T-helper 22 cell (primary cell): ENCODE measurements around the gene FMO3.

Experiments used
- DNase-seq: peaks from one replicate; pipeline ENCODE4 v3.0.0-alpha.2; 2020; ENCODE audit warnings: low read depth

The FMO3 gene

DNA sequence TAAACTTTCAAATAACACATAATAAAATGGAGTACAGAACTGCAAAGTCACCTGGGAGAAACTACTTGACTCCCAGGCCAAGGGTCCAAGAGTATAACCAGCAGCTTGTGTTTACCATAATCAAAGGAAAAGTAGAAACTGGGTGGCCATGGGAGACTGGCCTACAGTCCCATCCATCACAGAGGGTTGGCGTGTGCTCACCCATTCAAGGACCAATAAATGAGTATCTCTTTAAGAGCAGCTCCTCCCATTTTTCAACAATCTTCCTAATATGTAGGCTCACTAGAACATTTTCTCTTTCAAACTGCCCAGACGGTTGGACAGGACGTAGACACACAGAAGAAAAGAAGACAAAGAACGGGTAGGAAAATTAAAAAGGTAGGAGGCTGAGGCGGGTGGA is at the start of gene FMO3:
Gene FMO3 (plus strand): TSS at position 302 of the 400 bp plus-strand sequence. CDS start 1,754 bp downstream, outside the sequence.
- no peak for DNase-seq

DNA sequence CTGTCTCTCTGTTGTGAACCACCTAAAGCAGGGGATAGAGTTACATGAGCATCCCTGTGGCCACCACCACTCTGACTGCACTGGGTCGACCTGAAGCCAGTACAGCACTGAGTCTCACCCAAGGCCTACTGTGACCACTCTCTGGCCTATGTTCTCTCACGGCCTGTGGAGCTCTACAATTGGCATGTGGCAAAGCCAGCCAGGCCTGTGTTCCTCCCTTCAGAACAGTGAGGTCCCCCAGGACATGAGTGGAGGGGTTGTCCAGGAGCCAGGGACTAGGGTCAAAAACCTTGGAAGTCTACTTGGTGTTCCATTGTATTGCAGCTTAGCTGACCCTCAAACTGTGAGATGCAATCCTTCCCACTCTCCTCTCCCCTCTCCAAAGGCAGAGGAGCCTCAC is 42.7 kb upstream of the FMO3 start:
- no peak for DNase-seq

DNA sequence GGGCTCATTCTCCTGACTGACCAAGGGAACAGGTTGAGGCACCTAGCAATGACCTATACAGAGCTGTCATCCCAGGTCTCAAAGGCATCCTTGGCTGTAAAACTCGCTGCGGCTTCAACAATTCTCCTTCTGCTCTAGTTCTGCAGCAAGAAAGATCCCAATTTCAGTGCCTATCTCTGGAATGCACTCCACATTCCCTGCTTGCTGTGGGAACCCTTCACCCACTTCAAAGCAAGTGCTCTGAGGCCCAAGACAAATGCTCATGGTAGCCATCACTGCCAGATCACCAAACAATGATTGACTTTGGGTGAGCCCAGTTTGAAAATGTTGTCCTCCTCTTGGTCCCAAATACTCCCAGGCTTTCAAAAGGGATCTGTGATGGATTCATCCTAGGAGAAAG is 37.7 kb upstream of the FMO3 start:
- no peak for DNase-seq

DNA sequence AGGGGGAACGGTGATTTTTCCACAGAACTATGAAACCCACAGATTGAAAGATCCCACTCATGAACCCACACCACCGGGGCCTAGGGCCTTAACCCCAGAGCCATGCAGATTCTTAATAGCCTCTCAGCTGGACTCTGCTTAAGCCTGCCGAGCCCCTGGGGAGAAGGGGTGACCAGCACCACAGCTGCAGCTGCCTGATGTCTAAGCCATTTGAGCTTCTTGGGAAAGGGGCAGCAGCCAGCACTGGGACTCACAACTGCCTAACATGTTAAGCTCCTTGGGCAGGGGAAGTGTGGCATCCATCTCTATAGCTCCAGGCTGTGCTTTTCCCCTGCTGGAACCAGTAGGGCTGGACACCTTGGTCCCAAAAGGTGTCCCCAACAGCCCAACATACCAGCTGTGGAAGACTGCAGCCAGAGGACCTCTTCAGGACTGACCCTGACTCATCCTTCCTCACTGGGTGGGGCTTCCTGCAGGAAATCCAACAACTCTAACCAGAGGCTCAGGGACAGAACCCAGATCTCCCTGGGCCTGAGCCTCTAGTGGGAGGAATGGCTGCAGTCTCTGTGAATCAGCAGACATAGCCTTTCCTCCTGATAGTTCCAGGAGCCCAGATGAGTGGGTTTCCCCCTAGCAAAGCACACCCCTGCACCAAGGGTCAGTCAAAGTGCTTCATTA is 34.6 kb upstream of the FMO3 start:
- DNase-seq, result no peak

DNA sequence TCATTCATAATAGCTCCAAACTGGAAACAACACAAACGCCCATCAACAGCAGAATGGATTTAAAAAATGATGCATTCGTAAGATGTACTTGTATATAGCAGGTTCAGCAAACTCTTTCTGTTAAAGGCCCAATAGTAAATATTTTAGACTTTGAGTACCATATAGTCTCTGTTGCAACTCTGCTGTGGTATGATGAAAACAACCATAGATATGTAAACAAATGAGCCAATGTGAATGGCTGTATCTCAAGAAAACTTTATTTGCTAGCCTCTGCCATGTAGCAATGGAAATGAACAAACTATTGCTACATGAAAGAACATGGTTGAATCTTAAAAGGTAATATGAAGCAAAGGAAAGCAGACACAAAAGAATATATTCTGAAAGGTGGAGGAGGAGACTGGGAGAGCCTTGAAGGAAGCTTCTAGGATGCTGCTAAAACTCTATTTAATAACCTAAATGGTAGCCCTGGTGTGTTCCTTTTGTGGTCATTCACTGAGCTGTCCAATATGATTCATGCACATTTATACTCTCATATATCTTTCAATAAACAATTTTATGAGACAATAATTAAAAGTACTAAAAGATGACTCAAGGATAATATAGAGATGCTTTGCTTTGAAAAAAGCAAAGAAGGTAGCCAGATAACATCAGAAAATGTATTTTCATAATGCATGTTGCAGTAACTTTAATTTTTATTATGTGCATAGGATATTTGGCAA is 29.1 kb upstream of the FMO3 start:
- DNase-seq, result no peak

DNA sequence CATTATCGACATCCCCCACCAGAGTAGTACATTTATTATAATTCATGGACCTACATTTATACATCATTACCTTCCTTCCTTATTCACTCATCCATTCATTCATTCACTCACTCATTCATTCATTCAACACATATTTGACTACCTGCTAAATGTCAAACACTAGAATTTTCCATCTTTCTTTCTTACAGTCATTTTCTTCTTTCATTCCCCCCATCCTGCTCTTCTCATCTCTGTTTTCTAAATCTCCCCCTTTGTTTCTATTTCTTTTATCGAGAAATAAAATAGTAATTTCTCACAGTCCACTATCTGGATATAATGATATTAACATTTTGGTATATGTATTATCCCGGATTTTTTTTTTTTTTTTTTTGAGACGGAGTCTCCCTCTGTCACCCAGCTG is 27.8 kb upstream of the FMO3 start:
- no peak for DNase-seq

DNA sequence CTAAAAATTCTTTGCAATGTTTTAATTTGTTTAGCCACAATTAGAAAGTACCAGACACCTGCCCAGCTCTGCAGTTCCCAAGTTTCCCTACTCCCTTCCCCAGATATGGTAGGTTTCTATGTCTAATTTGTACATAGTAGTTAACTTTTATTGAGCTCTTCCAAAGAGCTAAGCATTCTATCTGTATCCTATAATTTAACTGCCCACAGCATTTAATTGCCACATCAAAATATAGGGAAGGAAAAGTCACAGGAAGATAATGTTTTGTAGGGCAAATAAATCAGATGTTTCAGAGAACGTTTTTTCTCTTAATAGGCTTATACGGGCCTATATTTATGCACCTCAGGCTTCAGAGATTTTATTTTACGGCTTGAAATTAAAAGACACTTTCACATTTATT is 15.7 kb upstream of the FMO3 start:
- DNase-seq, result no peak

DNA sequence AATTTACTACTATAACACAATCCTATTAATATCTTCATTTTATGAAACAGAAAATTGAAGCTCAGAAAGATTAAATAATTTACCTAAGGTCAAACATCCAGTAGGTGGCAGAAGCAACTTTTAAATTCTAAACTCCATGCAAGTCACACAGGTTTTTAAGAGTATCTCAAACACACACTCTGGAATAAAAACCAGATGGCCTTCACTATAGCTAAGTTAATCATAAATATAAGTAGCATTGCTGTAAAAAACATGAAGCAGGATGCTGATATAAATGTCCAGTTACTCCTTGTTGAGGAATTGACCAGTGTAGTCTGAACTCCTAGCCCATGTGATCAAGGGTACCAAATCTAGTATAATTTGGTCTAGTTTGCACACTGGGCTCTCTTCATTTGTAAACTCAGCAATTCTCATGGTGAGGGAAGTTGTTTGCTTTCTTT is 9.4 kb upstream of the FMO3 start:
- DNase-seq, result no peak

DNA sequence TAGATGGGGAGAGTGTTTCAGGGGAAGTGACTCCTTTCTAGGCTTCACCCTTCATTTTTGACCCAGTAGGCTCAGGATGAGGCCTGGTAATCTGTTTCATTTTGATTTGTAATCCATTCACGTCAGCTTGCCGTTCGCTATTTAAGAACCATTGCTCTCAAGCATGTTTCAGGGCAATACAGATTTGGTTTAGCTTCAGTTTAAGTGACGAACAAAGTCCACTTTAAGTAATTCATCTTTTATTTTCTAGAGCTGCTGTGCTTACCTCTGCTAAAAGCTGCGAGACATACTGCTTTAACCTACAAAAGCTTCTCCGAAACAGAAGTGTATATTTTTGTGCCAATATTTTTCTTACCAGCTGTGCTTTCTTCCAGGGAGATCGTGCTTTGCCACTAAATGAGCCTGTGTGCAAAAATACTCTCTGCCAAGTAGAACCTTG is 8.9 kb upstream of the FMO3 start:
- no peak for DNase-seq

DNA sequence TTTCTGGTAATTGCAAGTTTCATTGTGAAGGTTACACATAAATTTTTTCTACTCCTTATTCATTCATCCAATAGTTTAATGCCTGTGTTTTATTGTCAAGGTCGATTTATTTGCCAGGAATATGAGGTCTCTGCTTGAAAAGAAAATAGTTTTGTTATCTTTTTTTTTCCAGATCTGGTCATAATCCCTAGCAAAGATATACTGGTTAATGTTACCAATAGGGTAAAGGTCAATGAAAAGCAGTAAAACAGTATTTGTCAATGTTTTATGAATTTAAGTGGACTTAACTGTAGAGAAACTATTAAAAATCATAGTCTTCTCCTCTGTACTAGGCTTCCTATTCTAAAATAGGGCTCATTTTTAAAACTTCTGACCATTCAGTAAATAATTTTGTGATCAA is 8.1 kb upstream of the FMO3 start:
- DNase-seq, result no peak

DNA sequence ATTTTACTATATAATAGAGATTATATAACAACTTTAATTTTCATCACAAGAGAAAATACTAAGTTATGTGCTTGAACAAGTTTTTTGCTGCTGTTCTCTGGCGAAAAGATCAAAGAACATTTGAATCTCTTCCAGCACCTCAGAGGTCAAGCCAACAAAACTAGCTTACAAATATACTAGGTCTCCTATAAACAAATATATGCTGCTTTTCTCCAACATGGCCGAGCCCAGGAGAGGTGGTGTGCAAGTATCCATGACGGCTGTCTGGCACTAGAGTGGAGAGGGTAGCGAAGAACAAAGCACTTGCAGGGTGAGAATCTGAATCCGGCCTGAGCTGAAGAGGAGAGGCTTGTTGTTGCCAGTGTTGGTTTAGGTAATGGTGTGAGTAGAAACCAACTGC is 7.5 kb upstream of the FMO3 start:
- no peak for DNase-seq

DNA sequence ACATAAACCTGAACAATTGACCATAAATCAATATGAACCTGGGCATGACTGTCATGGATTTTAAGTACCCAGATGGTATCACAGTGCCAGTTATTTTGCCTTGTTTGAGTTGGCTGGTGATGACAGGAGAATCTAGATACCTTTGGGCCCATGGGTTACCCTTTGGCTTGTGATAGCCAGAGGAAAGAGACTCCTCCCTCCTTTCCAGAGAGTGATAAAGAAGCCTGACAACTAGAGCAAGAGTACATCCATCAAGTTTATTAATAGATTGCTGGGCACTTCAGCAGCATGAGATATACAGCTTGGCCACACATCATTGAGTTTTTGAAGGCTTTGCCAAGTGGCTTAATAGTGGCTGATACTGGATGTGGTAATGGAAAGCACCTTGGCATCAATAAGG is 6.6 kb upstream of the FMO3 start:
- no peak for DNase-seq

DNA sequence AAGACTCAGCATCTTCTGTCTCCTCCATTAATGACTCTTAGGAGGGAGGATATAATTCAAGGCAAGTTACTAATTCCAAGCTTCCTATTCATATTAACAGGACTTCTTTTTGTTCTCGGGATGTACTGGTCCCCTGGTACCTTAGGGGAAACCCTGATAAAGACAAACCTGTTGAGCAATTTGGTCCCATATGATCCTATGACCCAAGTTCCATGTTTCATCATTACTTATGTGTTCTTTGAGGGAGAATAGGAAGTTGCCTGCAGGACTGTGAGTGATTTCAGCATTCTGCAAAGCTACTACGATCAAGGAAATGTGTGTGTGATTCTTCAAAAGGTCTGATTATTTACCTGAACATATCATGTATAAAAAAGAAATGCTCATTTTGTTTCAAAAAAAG is 5.8 kb upstream of the FMO3 start:
- no peak for DNase-seq

DNA sequence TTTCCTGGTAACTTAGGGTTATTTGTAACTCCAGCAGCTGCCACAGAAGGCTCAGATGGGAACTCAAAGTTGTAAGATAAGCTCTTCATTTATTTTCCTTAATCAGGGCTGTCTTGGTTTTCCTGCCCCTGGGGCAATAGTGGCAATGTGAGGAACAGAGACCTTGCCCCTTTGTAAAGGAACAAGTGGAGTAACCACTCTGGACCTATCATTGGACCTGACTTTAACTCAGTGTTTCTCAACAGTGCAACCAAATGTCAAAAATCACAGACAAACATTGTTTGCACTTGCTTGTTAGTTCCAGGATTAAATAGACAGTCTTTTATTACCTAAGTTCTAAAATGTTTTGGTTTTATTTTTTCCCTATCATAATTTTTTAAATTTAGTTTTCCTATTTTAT is 2.8 kb upstream of the FMO3 start:
- no peak for DNase-seq

DNA sequence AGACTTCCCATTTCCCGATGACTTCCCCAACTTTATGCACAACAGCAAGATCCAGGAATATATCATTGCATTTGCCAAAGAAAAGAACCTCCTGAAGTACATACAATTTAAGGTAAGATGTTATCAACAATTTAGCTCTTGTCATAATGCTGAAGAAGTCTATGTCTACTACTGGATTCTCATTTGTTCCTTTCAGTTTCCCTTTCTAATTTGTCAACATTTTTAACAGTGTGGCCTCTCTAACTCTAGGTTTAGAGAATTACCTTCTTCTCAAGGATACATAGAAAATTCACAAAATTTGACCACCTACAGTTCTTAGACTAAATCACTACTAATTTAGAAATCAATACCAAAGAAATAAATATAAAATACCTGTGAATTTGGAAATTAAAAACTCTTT is 13.2 kb downstream of the FMO3 start:
- no peak for DNase-seq

DNA sequence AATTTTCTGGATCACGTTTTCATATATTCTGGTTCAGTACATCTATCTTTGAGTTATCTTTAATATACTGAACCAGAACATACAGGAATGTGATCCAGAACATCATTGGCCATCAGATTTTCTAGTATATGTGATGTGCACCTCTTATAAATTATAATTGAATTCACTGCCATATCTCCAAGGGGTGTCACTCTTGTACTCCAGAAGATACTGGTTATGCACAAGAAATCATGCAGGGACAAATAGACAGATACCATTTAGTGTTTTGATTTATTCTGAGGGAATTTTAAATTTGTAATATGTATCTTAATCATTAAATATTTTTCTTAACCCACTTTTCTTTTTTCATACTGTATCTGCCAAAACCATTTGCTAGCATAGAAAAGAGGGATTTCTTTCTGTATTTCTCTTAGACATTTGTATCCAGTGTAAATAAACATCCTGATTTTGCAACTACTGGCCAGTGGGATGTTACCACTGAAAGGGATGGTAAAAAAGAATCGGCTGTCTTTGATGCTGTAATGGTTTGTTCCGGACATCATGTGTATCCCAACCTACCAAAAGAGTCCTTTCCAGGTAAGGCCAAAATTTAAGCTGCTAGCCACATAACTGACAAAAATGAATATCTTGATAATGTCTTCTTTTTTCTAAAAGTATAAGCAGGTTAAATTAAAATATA is 16.7 kb downstream of the FMO3 start:
- DNase-seq, result no peak

DNA sequence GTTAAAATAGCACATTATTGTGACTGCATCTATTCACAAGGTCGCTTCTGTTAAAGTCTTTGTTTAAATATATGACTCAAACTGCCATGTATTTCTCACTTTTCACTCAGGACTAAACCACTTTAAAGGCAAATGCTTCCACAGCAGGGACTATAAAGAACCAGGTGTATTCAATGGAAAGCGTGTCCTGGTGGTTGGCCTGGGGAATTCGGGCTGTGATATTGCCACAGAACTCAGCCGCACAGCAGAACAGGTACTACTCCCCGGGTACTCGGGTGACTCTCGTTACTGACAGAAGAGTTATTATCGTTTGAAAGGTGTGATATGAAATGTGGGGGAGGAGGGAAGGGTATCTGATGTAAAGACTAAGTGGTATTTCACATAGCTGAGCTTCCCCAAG is 17.3 kb downstream of the FMO3 start:
- no peak for DNase-seq

DNA sequence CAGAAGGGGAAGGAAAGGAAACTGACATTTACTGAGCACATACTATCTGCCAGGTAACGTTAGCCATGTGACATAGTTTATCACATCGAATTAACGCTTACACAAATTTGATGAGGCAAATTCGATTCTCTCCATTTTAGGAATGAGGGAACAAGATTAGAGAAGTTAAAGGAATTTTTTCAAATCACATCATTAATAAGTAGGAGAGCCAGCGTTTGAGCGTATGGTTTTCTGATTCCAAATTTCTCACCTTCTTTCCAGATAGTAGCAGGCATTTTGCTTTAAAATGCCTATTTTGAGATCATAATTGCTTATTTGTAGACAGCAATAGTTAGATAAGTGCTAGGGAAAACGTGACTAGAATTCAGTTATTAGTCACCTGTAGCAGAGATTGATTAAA is 19.3 kb downstream of the FMO3 start:
- DNase-seq, result no peak

DNA sequence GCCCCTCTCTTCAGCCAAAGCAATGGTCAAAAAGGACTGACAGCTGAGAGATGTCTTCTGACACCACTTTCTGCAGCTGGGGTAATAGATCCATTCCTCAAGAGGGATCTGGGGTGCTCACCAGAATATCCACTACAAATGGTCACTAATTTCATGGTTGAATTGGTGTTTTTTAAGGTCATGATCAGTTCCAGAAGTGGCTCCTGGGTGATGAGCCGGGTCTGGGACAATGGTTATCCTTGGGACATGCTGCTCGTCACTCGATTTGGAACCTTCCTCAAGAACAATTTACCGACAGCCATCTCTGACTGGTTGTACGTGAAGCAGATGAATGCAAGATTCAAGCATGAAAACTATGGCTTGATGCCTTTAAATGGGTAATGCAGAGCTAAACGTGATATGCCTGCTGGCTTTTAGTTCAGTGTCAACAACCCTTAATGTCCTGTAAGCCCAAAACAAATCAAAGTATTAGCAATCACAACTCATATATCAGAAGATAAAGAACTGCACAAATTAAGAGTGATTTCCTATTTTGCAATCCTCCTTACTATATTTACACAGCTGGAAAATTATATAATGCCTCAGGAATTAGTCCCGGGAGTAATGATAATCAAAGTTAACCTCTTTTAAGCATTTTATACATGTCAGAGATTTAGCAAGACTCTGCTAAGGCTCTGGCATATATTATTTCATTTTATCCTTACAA is 20.1 kb downstream of the FMO3 start:
- no peak for DNase-seq

DNA sequence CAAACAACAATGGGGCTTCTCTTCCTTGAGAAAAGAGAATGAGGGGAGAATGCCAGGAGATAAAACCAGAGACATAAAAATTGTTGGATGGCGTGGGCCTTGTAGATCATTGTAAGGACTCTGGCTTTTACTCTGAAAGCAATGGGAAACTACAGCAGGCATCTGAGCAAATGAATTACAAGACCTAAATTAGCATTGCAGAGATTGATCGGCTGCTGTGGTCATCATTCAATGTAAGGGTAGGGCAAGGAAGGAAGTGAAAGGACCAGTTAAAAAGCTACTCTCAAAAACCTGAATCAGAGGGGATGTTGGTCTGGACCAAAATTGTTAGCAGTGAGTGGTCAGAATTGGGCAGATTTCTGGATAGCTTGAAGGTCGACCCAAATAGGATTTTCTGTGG is 21.4 kb downstream of the FMO3 start:
- DNase-seq, result no peak

DNA sequence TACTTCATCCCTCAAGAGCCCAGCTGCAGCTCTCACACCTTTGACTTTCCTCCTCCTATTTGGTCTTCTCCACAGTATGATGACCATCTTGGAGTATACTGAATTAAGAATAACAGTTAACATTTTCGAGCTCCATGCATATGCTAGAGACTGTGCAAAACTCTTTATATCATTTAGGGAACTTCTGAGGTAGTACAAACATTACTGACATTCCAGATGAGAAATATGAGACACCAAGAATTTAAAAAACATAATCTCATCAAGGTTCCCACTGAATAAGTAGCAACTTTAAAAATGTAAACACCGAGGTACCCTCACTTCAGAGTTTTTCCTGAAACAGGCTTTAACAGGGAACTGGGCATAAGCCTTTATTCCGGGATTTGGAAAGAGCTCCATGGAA is 22.7 kb downstream of the FMO3 start:
- no peak for DNase-seq

DNA sequence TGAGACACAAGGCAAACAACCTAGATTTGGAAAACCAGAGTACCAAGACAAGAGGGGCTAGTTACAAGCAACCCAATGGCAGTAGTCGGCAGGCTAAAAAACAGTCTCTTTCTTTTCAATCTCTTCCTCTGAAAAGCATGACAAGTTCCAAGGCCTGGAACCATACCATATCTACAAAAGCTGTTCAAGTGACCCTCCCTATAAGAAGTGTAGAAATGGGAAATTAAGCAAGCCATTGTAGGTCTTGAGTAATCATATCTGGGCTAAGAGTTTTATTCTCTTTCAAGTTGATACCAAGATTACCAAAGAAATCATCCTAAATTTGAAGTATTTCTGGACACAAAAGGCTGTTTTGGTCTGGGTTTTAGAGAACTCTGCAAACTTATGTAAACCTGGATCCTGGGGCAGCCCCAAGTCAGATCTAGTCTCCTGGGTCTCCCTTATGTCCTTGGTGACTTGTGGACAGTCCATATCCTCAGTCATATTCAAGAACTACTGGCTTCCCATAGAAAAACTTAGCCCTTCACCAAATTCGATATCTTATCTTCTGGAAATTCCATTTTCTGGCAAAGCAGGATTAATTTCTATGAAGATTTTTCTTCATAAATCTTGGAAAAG is 24.7 kb downstream of the FMO3 start:
- no peak for DNase-seq
